ENCODE data around the gene PWWP2A. TPM values are rescaled to one million over a fixed set of nuclear protein-coding genes. Genes with fewer than 3 reads are reported as not detected.

The PWWP2A gene
- total RNA-seq, 1 experiment from 2014 or later: 22.6 TPM

DNA sequence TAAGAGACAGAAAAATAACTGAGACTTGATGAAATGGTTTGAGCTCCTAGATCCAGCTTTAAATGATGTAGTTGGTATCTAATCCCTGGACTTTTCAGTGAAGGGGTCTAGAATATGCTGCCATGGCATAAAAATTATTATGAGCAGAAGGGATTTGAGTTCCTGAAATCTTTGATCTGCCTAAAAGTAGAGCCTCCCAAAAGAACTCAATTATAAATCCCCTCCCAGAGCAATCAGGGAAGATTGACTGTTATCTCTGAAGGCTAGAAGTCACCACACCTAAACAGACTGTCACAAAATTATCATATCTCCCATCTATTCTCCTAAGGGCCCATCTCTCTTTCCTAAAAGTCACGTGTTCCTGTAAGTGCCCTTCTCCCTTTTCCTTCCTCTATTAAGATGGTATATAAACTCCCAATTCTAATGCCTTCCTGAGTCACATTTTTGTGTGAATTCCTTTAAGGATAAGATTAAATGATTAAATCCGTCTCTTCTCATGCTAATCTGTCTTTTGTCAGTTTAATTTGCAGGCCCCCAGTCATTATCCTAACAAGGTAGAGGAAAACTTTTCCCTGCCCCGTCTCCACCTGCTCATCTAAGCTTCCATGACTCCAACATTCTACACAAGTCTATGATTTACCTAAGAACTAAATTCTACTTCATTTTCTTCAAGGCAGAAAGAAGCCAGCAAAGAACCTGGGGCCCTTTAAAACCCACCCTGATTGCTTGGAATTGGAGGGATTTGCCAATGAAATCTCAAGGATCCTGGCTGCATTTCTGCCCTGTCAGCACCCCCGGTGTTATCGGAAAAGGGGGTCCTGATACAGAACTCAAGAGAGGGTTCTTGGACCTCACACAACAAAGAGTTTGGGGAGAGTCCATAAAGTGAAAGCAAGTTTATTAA, 47.1 kb upstream of the PWWP2A start:
- POLR2A ChIA-PET: no interaction called here
- intact Hi-C loops (cut with micrococcal nuclease; ENCODE audit: unreplicated experiment): no loop called here

DNA sequence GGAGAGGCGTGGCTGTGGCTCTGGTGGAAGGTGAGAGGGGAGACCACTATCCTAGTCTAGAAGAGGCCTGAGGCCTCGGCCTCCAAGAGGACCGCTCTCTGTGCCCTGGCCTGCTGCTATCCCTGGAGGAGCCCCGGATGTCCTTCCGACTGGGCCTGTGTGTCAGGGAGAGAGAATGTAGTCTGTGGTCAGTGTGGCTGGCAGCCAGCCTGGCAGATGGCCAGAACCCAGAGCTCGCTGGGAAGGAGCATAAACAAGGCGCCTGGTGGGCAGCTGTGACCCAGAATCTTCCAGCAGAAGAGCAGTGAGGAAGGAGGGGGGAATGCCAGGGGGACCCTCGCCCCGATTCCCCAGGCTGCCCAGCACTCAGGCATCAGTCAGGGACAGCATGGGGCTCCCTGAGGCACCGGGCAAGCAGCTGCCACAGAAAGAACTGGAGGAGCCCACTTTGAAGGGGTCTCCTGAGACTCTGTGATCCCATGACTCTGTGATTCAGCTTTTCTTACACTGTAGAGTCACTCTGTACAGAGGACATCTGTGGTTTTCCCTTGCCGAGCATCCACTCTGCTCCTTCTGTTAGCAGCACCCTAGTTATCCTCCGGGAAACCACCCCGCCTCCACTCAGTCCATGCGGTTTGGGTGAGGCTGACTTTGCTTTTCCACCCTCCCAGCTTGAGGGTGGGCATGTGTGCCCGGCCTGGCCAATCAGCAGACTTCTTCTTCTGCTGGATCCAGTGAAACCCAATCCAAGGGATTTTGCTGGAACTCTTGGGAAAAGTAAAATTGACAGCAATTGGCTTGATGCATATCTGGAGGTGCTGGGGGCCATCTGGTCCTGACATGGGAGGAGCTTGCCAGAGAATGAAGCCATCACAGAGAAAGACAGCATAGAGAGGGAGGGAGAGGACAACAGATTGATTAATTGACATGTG, 46.2 kb upstream of the PWWP2A start:
- intact Hi-C loops (cut with micrococcal nuclease; ENCODE audit: unreplicated experiment) (no loop called here), in situ Hi-C loops (cut with HindIII; ENCODE audit: low pct_unique_long_range_greater_than_20kb, low sequenced_read_pairs) (no loop called here)
- Histone ChIP-seq H3K4me3 (ENCODE audit: low read depth in 2 of 2, low read length in 2 of 2) (peak overlapping the region in 1 of 2 experiments; percentile 28; a peak in 2 of 4 replicates), H3K9me3 (ENCODE audit: control insufficient read depth, insufficient read depth, low read depth, low read length) (no peaks in the 10 kb centered on the region), H3K36me3 (ENCODE audit: control insufficient read depth, insufficient read depth, low read length) (no peaks in the 10 kb centered on the region), H3K27me3 (ENCODE audit: control insufficient read depth, insufficient read depth, low read length) (no peaks in the 10 kb centered on the region), H3K4me1 (ENCODE audit: control insufficient read depth, insufficient read depth, low read length) (peaks cover 27% of the 10 kb centered on the region), H3K27ac (ENCODE audit: low read length) (peak overlapping the region; percentile 85)
- peak; percentile 85 for DNase-seq (ENCODE audit: low read depth, low spot score)
- peak; percentile 79 for TF ChIP-seq POLR2AphosphoS5 (IDR thresholded peaks at IDR 0.05; ENCODE audit: low read depth, low read length)
- no peak for TF ChIP-seq SIN3A (IDR thresholded peaks at IDR 0.05; ENCODE audit: borderline replicate concordance, insufficient read depth, low read depth, low read length)
- TF ChIP-seq, protein P1, sequence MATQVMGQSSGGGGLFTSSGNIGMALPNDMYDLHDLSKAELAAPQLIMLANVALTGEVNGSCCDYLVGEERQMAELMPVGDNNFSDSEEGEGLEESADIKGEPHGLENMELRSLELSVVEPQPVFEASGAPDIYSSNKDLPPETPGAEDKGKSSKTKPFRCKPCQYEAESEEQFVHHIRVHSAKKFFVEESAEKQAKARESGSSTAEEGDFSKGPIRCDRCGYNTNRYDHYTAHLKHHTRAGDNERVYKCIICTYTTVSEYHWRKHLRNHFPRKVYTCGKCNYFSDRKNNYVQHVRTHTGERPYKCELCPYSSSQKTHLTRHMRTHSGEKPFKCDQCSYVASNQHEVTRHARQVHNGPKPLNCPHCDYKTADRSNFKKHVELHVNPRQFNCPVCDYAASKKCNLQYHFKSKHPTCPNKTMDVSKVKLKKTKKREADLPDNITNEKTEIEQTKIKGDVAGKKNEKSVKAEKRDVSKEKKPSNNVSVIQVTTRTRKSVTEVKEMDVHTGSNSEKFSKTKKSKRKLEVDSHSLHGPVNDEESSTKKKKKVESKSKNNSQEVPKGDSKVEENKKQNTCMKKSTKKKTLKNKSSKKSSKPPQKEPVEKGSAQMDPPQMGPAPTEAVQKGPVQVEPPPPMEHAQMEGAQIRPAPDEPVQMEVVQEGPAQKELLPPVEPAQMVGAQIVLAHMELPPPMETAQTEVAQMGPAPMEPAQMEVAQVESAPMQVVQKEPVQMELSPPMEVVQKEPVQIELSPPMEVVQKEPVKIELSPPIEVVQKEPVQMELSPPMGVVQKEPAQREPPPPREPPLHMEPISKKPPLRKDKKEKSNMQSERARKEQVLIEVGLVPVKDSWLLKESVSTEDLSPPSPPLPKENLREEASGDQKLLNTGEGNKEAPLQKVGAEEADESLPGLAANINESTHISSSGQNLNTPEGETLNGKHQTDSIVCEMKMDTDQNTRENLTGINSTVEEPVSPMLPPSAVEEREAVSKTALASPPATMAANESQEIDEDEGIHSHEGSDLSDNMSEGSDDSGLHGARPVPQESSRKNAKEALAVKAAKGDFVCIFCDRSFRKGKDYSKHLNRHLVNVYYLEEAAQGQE (IDR thresholded peaks at IDR 0.05; ENCODE audit: insufficient read depth in 1 of 2, low read depth in 2 of 2, low read length in 1 of 2): 0 out of 4 replicates have a peak, but pooled peaks of 1 of the 2 experiments have one; percentile 10
- ChIA-PET POLR2A (no interaction called here), CTCF (interaction anchor here (0.6 kb wide), 1 partner anchor 293 kb away, joined by 4 read pairs; no protein-coding TSS in a partner anchor)
- BruUV-seq (replicated peaks): no TSS peak
- peak; percentile 96 for ATAC-seq

More for the DNA sequence above, 47.1 kb upstream of the PWWP2A start:
- TF ChIP-seq SIN3A (IDR thresholded peaks at IDR 0.05; ENCODE audit: borderline replicate concordance, insufficient read depth, low read depth, low read length) (no peak), TCF7L2 (IDR thresholded peaks at IDR 0.05; ENCODE audit: low read depth, low read length) (no peak), POLR2AphosphoS5 (IDR thresholded peaks at IDR 0.05; ENCODE audit: low read depth, low read length) (no peak)
- TF ChIP-seq, protein P2, sequence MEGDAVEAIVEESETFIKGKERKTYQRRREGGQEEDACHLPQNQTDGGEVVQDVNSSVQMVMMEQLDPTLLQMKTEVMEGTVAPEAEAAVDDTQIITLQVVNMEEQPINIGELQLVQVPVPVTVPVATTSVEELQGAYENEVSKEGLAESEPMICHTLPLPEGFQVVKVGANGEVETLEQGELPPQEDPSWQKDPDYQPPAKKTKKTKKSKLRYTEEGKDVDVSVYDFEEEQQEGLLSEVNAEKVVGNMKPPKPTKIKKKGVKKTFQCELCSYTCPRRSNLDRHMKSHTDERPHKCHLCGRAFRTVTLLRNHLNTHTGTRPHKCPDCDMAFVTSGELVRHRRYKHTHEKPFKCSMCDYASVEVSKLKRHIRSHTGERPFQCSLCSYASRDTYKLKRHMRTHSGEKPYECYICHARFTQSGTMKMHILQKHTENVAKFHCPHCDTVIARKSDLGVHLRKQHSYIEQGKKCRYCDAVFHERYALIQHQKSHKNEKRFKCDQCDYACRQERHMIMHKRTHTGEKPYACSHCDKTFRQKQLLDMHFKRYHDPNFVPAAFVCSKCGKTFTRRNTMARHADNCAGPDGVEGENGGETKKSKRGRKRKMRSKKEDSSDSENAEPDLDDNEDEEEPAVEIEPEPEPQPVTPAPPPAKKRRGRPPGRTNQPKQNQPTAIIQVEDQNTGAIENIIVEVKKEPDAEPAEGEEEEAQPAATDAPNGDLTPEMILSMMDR (IDR thresholded peaks at IDR 0.05): no peak
- TF ChIP-seq, protein P1 (IDR thresholded peaks at IDR 0.05; ENCODE audit: insufficient read depth in 1 of 2, low read depth in 2 of 2, low read length in 1 of 2): no peak
- no peak overlapping the region for H3K4me3 ChIP-seq (ENCODE audit: low read depth in 2 of 2, low read length in 2 of 2)
- H3K36me3 ChIP-seq (ENCODE audit: control insufficient read depth, insufficient read depth, low read length): no peaks in the 10 kb centered on the region
- H3K4me1 ChIP-seq (ENCODE audit: control insufficient read depth, insufficient read depth, low read length): peaks cover 24% of the 10 kb centered on the region
- CTCF ChIA-PET: no interaction called here
- in situ Hi-C loops (cut with HindIII; ENCODE audit: low pct_unique_long_range_greater_than_20kb, low sequenced_read_pairs): no loop called here
- H3K27ac ChIP-seq (ENCODE audit: low read length): peak overlapping the region; percentile 85
- no peaks in the 10 kb centered on the region for H3K9me3 ChIP-seq (ENCODE audit: control insufficient read depth, insufficient read depth, low read depth, low read length)
- DNase-seq (ENCODE audit: low read depth, low spot score) (no peak), ATAC-seq (no peak)
- no TSS peak for BruUV-seq (replicated peaks)
- H3K27me3 ChIP-seq (ENCODE audit: control insufficient read depth, insufficient read depth, low read length): no peaks in the 10 kb centered on the region
